SK-N-SH treated with all-trans-retinoic acid at 6 μM for 48 hours (cell line): ENCODE results near the gene BIRC5.

ENCODE experiments used
- ATAC-seq: fragments of 200-7000 bp; cut with Tn5 transposase; 3 replicates; pipeline ENCODE4 v1.9.1; 2020; ENCODE audit warnings: mild to moderate bottlenecking, moderate library complexity
- BACH2 ChIP-seq: fragments of 250-450 bp; sonication (Bioruptor Pico); IDR thresholded peaks from 2 replicates; pipeline ENCODE4 v1.9.0; 2021; ENCODE audit warnings: mild to moderate bottlenecking, borderline replicate concordance
- CSDC2 ChIP-seq: fragments of 250-450 bp; sonication (Bioruptor Pico); IDR thresholded peaks from 2 replicates; pipeline ENCODE4 v1.5.0; 2020; ENCODE audit warnings: mild to moderate bottlenecking, moderate library complexity
- ESRRG ChIP-seq: fragments of 250-450 bp; sonication (Bioruptor Pico); IDR thresholded peaks from 2 replicates; pipeline ENCODE4 v1.6.1; 2021; ENCODE audit warnings: mild to moderate bottlenecking
- GLIS3 ChIP-seq: fragments of 250-450 bp; sonication (Bioruptor Pico); IDR thresholded peaks from 2 replicates; pipeline ENCODE4 v1.5.0; 2020; ENCODE audit warnings: mild to moderate bottlenecking, moderate library complexity
- ISL1 ChIP-seq: fragments of 250-450 bp; sonication (Bioruptor Pico); IDR thresholded peaks from 2 replicates; pipeline ENCODE4 v2.1.2; 2022; ENCODE audit warnings: mild to moderate bottlenecking, moderate library complexity
- OSR1 ChIP-seq: fragments of 250-450 bp; sonication (Bioruptor Pico); IDR thresholded peaks from 2 replicates; pipeline ENCODE4 v1.8.0; 2022; ENCODE audit warnings: moderate library complexity, mild to moderate bottlenecking, inconsistent platforms
- PPARA ChIP-seq: fragments of 250-450 bp; sonication (Bioruptor Pico); IDR thresholded peaks from 2 replicates; pipeline ENCODE4 v1.5.0; 2020; ENCODE audit warnings: mild to moderate bottlenecking, borderline replicate concordance
- SNAI2 ChIP-seq: fragments of 250-450 bp; sonication (Bioruptor Pico); IDR thresholded peaks from 2 replicates; pipeline ENCODE4 v1.5.0; 2020; ENCODE audit warnings: mild to moderate bottlenecking, moderate library complexity
- TOX ChIP-seq: fragments of 250-450 bp; sonication (Bioruptor Pico); IDR thresholded peaks from 2 replicates; pipeline ENCODE4 v1.8.0; 2021; ENCODE audit warnings: mild to moderate bottlenecking, moderate library complexity, borderline replicate concordance
- ZC3H10 ChIP-seq: fragments of 250-450 bp; sonication (Bioruptor Pico); IDR thresholded peaks from 2 replicates; pipeline ENCODE4 v1.5.1; 2021; ENCODE audit warnings: mild to moderate bottlenecking, moderate library complexity
- ZFP3 ChIP-seq: fragments of 250-450 bp; sonication (Bioruptor Pico); IDR thresholded peaks from 2 replicates; pipeline ENCODE4 v1.5.0; 2020; ENCODE audit warnings: mild to moderate bottlenecking, moderate library complexity
- ZFP30 ChIP-seq: fragments of 450-650 bp; formaldehyde crosslinking; IDR thresholded peaks from 2 replicates; pipeline ENCODE4 v1.5.0; 2022; ENCODE audit warnings: mild to moderate bottlenecking, moderate library complexity
- ZNF565 ChIP-seq: fragments of 450-650 bp; formaldehyde crosslinking; conservative IDR thresholded peaks from 2 replicates; pipeline ENCODE4 v1.5.0; 2020; ENCODE audit warnings: low read depth, mild to moderate bottlenecking, moderate library complexity
- ZNF70 ChIP-seq: fragments of 450-650 bp; formaldehyde crosslinking; IDR thresholded peaks from 2 replicates; pipeline ENCODE4 v1.5.0; 2020; ENCODE audit warnings: mild to moderate bottlenecking, moderate library complexity
- ZNF8 ChIP-seq: fragments of 450-650 bp; formaldehyde crosslinking; IDR thresholded peaks from 2 replicates; pipeline ENCODE4 v1.5.0; 2020; ENCODE audit warnings: mild to moderate bottlenecking, moderate library complexity
- TF ChIP-seq, protein P1 (sequence below): fragments of 250-450 bp; sonication (Bioruptor Pico); IDR thresholded peaks from 2 replicates; pipeline ENCODE4 v1.5.0; 2020; ENCODE audit warnings: mild to moderate bottlenecking, moderate library complexity
- TF ChIP-seq, protein P2 (sequence below): fragments of 250-450 bp; sonication (Bioruptor Pico); IDR thresholded peaks from 2 replicates; pipeline ENCODE4 v1.8.0; 2020; ENCODE audit warnings: mild to moderate bottlenecking, moderate library complexity, borderline replicate concordance
- TF ChIP-seq, protein P3 (sequence below): fragments of 250-450 bp; sonication (Bioruptor Pico); IDR thresholded peaks from 2 replicates; pipeline ENCODE4 v1.5.1; 2020; ENCODE audit warnings: low read depth, mild to moderate bottlenecking, moderate library complexity
- TF ChIP-seq, protein P4 (sequence below): fragments of 250-450 bp; sonication (Bioruptor Pico); IDR thresholded peaks from 2 replicates; pipeline ENCODE4 v1.8.0; 2021; ENCODE audit warnings: low read depth, mild to moderate bottlenecking, moderate library complexity, borderline replicate concordance
- TF ChIP-seq, protein P5 (sequence below): fragments of 250-450 bp; sonication (Bioruptor Pico); IDR thresholded peaks from 2 replicates; pipeline ENCODE4 v1.5.1; 2021; ENCODE audit warnings: mild to moderate bottlenecking, moderate library complexity

Gene BIRC5

DNA sequence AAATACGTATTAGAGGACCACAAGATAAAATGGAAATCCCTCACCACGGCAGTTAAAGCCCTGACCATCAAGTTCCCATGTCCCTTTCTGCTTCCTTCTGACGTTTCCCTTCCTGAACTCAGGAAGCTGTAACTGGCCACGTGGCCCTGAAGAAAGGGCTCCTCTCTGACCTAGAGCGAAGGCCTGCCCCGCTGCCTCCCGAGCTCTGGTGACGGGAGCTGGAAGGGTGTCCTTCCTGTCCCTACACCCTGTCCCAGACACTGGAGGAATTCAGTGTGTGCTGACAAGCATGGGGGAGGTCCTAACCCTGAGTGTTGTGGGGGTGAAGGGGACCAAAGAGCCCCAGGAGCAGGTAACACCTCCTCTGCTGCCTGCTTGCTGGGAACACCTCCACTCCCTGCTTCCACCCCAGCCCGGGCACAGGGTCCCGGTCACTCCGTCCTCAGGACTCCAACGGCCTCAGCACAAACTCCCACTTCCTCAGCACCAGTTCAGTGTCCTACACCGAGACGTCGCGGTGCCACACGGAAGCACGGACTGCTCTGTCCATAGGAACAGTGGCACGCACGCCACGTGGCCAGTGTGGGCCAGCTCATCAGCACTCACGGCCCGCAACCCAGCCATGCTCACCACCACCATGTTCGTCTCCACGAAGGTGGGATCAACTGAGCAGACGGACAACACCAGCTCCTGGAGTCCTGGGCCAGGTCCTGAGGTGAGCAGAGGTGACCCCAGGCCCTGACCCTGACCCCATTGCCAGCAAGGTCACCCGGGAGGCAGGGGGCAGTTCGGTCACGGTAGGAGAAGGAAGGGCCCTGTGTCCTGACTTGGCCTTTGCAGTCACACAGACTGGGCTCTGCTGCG, 34.2 kb downstream of the BIRC5 start:
- no peak for ATAC-seq
- TF ChIP-seq ZNF70 = no peak
- TF ChIP-seq, protein P1, sequence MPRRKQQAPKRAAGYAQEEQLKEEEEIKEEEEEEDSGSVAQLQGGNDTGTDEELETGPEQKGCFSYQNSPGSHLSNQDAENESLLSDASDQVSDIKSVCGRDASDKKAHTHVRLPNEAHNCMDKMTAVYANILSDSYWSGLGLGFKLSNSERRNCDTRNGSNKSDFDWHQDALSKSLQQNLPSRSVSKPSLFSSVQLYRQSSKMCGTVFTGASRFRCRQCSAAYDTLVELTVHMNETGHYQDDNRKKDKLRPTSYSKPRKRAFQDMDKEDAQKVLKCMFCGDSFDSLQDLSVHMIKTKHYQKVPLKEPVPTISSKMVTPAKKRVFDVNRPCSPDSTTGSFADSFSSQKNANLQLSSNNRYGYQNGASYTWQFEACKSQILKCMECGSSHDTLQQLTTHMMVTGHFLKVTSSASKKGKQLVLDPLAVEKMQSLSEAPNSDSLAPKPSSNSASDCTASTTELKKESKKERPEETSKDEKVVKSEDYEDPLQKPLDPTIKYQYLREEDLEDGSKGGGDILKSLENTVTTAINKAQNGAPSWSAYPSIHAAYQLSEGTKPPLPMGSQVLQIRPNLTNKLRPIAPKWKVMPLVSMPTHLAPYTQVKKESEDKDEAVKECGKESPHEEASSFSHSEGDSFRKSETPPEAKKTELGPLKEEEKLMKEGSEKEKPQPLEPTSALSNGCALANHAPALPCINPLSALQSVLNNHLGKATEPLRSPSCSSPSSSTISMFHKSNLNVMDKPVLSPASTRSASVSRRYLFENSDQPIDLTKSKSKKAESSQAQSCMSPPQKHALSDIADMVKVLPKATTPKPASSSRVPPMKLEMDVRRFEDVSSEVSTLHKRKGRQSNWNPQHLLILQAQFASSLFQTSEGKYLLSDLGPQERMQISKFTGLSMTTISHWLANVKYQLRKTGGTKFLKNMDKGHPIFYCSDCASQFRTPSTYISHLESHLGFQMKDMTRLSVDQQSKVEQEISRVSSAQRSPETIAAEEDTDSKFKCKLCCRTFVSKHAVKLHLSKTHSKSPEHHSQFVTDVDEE (CRISPR knock-in tag) = no peak
- TF ChIP-seq, protein P2, sequence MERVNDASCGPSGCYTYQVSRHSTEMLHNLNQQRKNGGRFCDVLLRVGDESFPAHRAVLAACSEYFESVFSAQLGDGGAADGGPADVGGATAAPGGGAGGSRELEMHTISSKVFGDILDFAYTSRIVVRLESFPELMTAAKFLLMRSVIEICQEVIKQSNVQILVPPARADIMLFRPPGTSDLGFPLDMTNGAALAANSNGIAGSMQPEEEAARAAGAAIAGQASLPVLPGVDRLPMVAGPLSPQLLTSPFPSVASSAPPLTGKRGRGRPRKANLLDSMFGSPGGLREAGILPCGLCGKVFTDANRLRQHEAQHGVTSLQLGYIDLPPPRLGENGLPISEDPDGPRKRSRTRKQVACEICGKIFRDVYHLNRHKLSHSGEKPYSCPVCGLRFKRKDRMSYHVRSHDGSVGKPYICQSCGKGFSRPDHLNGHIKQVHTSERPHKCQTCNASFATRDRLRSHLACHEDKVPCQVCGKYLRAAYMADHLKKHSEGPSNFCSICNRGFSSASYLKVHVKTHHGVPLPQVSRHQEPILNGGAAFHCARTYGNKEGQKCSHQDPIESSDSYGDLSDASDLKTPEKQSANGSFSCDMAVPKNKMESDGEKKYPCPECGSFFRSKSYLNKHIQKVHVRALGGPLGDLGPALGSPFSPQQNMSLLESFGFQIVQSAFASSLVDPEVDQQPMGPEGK = no peak
- TF ChIP-seq ZNF565 (CRISPR knock-in tag) = no peak
- no peak for TF ChIP-seq ZNF8 (CRISPR knock-in tag)
- TF ChIP-seq OSR1 (CRISPR knock-in tag) = no peak
- no peak for TF ChIP-seq ZFP3 (CRISPR knock-in tag)
- TF ChIP-seq PPARA (CRISPR knock-in tag) = no peak
- TF ChIP-seq, protein P3, sequence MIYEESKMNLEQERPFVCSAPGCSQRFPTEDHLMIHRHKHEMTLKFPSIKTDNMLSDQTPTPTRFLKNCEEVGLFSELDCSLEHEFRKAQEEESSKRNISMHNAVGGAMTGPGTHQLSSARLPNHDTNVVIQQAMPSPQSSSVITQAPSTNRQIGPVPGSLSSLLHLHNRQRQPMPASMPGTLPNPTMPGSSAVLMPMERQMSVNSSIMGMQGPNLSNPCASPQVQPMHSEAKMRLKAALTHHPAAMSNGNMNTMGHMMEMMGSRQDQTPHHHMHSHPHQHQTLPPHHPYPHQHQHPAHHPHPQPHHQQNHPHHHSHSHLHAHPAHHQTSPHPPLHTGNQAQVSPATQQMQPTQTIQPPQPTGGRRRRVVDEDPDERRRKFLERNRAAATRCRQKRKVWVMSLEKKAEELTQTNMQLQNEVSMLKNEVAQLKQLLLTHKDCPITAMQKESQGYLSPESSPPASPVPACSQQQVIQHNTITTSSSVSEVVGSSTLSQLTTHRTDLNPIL (CRISPR knock-in tag) = no peak
- TF ChIP-seq ZC3H10 (CRISPR knock-in tag) = no peak
- no peak for TF ChIP-seq TOX (CRISPR knock-in tag)
- TF ChIP-seq SNAI2 = no peak
- TF ChIP-seq, protein P4, sequence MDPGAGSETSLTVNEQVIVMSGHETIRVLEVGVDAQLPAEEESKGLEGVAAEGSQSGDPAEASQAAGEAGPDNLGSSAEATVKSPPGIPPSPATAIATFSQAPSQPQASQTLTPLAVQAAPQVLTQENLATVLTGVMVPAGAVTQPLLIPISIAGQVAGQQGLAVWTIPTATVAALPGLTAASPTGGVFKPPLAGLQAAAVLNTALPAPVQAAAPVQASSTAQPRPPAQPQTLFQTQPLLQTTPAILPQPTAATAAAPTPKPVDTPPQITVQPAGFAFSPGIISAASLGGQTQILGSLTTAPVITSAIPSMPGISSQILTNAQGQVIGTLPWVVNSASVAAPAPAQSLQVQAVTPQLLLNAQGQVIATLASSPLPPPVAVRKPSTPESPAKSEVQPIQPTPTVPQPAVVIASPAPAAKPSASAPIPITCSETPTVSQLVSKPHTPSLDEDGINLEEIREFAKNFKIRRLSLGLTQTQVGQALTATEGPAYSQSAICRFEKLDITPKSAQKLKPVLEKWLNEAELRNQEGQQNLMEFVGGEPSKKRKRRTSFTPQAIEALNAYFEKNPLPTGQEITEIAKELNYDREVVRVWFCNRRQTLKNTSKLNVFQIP (CRISPR knock-in tag) = no peak
- no peak for TF ChIP-seq BACH2 (CRISPR knock-in tag)
- TF ChIP-seq ISL1 (CRISPR knock-in tag) = no peak
- TF ChIP-seq ESRRG (CRISPR knock-in tag) = no peak

DNA sequence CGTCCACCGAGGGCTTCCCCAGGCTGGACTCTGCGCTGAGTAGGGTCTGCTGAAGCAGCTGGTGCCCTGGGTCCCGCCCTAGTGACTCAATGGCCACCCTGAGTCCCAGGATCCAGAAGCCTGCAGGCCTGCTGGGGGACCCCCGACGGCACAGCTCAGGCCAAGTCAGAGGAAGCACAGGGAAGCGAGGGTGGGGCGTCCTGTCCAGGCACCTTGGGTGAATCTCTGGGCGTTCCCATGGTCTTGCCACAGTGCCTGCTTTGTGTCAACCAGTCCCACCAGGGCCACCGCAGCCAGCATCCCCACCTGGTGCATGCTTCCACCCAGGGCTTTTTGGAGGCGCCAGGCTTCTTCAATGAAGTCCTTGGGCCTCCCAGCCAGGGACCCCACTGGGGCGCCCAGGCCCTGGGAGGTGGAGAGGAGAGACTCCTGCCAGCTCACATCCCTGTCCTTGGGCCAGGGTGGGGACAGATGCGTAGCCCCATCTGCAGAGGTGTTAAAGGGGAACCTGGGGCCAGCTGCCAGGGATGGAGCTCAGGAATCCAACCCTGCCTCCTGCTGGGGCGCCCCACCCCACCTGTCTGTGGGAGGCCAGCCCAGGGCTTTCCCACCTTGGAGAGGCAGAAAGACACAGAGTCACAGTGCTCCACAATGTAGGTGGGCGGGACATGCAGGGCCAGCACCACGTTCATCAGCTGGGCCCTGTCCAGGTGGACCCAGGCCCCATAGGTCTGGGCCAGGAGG, 35.2 kb downstream of the BIRC5 start:
- no peak for TF ChIP-seq ZFP30
- TF ChIP-seq, protein P5, sequence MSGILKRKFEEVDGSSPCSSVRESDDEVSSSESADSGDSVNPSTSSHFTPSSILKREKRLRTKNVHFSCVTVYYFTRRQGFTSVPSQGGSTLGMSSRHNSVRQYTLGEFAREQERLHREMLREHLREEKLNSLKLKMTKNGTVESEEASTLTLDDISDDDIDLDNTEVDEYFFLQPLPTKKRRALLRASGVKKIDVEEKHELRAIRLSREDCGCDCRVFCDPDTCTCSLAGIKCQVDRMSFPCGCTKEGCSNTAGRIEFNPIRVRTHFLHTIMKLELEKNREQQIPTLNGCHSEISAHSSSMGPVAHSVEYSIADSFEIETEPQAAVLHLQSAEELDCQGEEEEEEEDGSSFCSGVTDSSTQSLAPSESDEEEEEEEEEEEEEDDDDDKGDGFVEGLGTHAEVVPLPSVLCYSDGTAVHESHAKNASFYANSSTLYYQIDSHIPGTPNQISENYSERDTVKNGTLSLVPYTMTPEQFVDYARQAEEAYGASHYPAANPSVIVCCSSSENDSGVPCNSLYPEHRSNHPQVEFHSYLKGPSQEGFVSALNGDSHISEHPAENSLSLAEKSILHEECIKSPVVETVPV (CRISPR knock-in tag) = no peak
- TF ChIP-seq, protein P1 (CRISPR knock-in tag) = no peak
- no peak for TF ChIP-seq OSR1 (CRISPR knock-in tag)
- TF ChIP-seq CSDC2 (CRISPR knock-in tag) = no peak
- no peak for TF ChIP-seq BACH2 (CRISPR knock-in tag)
- TF ChIP-seq GLIS3 (CRISPR knock-in tag) = no peak
- no peak for ATAC-seq
